ENCODE data around the gene NRG2. TPM values are rescaled to one million over a fixed set of nuclear protein-coding genes. Genes with fewer than 3 reads are reported as not detected.

The NRG2 gene
- total and polyA plus RNA-seq, 2 of the 8 experiments (the other 6 are each of a cell fraction or from before 2014, with no cell fraction given), result 0.27 to 0.54 TPM

GRCh38 chr5:139849942-139850341 lies 193.2 kb downstream of the NRG2 start:
- CTCF ChIA-PET (ENCODE audit: partially characterized antibody), result interaction anchor here (0.6 to 2.8 kb wide), 15 partner anchors 11 to 121 kb away, joined by 3 to 28 read pairs (median 6); partner anchors contain the start of gene PSD2
- WGBS, 2 experiments (ENCODE audit: extremely low coverage in 1 of 2, insufficient coverage in 1 of 2, insufficient read length in 1 of 2, insufficient replicate concordance in 2 of 2, low coverage in 1 of 2, low lambda C conversion rate in 2 of 2, missing lambda C conversion rate in 1 of 2), result 89% methylated on average over 2 of the region's 2 CpGs; no CpG with 5 or more reads in 1 of the 2 experiments
- H2AK5ac ChIP-seq (ENCODE audit: low read depth, low read length), result no peak overlapping the region
- no peak overlapping the region for H3K4me3 ChIP-seq (ENCODE audit: extremely low read depth in 1 of 4, insufficient read depth in 2 of 4, low read depth in 3 of 4, low read length in 4 of 4)
- H3K27me3 ChIP-seq (replicated peaks in 1 of 4; ENCODE audit: control insufficient read depth in 3 of 4, extremely low read depth in 1 of 4, insufficient read depth in 3 of 4, low read length in 3 of 4), result peaks cover 16 to 50% (median 43%) of the 10 kb centered on the region in 4 experiments
- no peak overlapping the region for H2BK5ac ChIP-seq (ENCODE audit: low read depth, low read length)
- H3K18ac ChIP-seq (ENCODE audit: extremely low read depth, low read length), result no peak overlapping the region
- H2AFZ ChIP-seq (ENCODE audit: low read length), result no peak overlapping the region
- peaks cover 0 to 2% (median 1%) of the 10 kb centered on the region in 4 experiments; a peak in 5 of 7 replicates for H3K4me1 ChIP-seq (replicated peaks in 1 of 4; ENCODE audit: control insufficient read depth in 3 of 4, insufficient read depth in 4 of 4, low read length in 3 of 4)
- H3K9ac ChIP-seq (replicated peaks in 1 of 4; ENCODE audit: extremely low read depth in 1 of 4, low read depth in 3 of 4, low read length in 3 of 4), result no peak overlapping the region
- no peak overlapping the region for H2BK15ac ChIP-seq (ENCODE audit: low read length)
- FAIRE-seq, result no peak
- H3K56ac ChIP-seq (replicated peaks; ENCODE audit: insufficient read length, low read depth, low read length), result no peak overlapping the region
- peaks cover 3 to 7% of the 10 kb centered on the region in 2 experiments for H4K20me1 ChIP-seq (replicated peaks in 1 of 2; ENCODE audit: control insufficient read depth in 1 of 2, insufficient read depth in 2 of 2, low read length in 2 of 2)
- no peak overlapping the region for H4K8ac ChIP-seq (ENCODE audit: extremely low read depth, insufficient read depth, low read length)
- POLR2A ChIA-PET (ENCODE audit: partially characterized antibody), result interaction anchor here (0.6 kb wide), 1 partner anchor 492 kb away, joined by 3 read pairs; no protein-coding TSS in a partner anchor
- H4K5ac ChIP-seq (ENCODE audit: insufficient read length, low read depth, low read length), result no peak overlapping the region
- no peak overlapping the region for H3K27ac ChIP-seq (ENCODE audit: low read depth, low read length)
- H3K23ac ChIP-seq (ENCODE audit: insufficient read length), result no peak overlapping the region
- H3K79me2 ChIP-seq (ENCODE audit: control insufficient read depth in 1 of 2, insufficient read depth in 2 of 2, low read length in 2 of 2), result no peaks in the 10 kb centered on the region
- H3K4ac ChIP-seq (replicated peaks; ENCODE audit: insufficient read length, low read depth, low read length), result no peak overlapping the region
- no peak overlapping the region for H2BK20ac ChIP-seq (ENCODE audit: low read length)
- no peak overlapping the region for H3K4me2 ChIP-seq (ENCODE audit: insufficient read depth in 1 of 2, low read depth in 2 of 2, low read length in 2 of 2)
- no peaks in the 10 kb centered on the region for H3K36me3 ChIP-seq (ENCODE audit: control insufficient read depth in 2 of 4, insufficient read depth in 4 of 4, low read length in 3 of 4)
- H4K91ac ChIP-seq (replicated peaks; ENCODE audit: insufficient read length, low read length), result no peak overlapping the region
- H3K79me1 ChIP-seq (ENCODE audit: low read depth, low read length), result no peaks in the 10 kb centered on the region
- H2BK12ac ChIP-seq (ENCODE audit: low read depth, low read length), result no peak overlapping the region; the same call in 1 of the 2 replicates
- no peak for DNase-seq (ENCODE audit: low read depth in 1 of 2, low spot score in 2 of 2)
- H2BK120ac ChIP-seq (replicated peaks; ENCODE audit: low read depth, low read length), result no peak overlapping the region
- H3K9me3 ChIP-seq (ENCODE audit: insufficient read depth in 2 of 2, low read depth in 1 of 2, low read length in 1 of 2), result no peaks in the 10 kb centered on the region
- H3K23me2 ChIP-seq (ENCODE audit: low read depth, low read length), result peaks cover 8% of the 10 kb centered on the region; the same call in 1 of the 2 replicates
- no peak overlapping the region for H3K14ac ChIP-seq (ENCODE audit: insufficient read length)
- TF ChIP-seq CBX5 (IDR thresholded peaks at IDR 0.05; ENCODE audit: low read depth, low read length), result no peak
- no peak for TF ChIP-seq MAFK (IDR thresholded peaks at IDR 0.05; ENCODE audit: low read depth, low read length)
- TF ChIP-seq HDAC6 (IDR thresholded peaks at IDR 0.05; ENCODE audit: low read depth, low read length), result no peak
- TF ChIP-seq CREB1 (IDR thresholded peaks at IDR 0.05), result no peak
- TF ChIP-seq EGR1 (IDR thresholded peaks at IDR 0.05; ENCODE audit: borderline replicate concordance, low read depth, low read length), result no peak
- no peak for TF ChIP-seq POU5F1 (IDR thresholded peaks at IDR 0.05; ENCODE audit: low read depth, low read length)
- TF ChIP-seq EP300 (IDR thresholded peaks at IDR 0.05; ENCODE audit: borderline replicate concordance in 1 of 2, low read depth in 2 of 2, low read length in 2 of 2), result no peak
- no peak for TF ChIP-seq JUND (IDR thresholded peaks at IDR 0.05; ENCODE audit: low read length)
- no peak for TF ChIP-seq RAD21 (IDR thresholded peaks at IDR 0.05 in 1 of 2, conservative IDR thresholded peaks at IDR 0.05 in 1 of 2; ENCODE audit: low read depth in 2 of 2, low read length in 2 of 2)

Measured in H1 (cell line).